Measurements from ENCODE around the gene STAT3. TPM values are rescaled to one million over a fixed set of nuclear protein-coding genes. Genes with fewer than 3 reads are reported as not detected.

STAT3 gene
- total RNA-seq, 2 experiments from 2014 or later: 114 to 121 TPM

DNA sequence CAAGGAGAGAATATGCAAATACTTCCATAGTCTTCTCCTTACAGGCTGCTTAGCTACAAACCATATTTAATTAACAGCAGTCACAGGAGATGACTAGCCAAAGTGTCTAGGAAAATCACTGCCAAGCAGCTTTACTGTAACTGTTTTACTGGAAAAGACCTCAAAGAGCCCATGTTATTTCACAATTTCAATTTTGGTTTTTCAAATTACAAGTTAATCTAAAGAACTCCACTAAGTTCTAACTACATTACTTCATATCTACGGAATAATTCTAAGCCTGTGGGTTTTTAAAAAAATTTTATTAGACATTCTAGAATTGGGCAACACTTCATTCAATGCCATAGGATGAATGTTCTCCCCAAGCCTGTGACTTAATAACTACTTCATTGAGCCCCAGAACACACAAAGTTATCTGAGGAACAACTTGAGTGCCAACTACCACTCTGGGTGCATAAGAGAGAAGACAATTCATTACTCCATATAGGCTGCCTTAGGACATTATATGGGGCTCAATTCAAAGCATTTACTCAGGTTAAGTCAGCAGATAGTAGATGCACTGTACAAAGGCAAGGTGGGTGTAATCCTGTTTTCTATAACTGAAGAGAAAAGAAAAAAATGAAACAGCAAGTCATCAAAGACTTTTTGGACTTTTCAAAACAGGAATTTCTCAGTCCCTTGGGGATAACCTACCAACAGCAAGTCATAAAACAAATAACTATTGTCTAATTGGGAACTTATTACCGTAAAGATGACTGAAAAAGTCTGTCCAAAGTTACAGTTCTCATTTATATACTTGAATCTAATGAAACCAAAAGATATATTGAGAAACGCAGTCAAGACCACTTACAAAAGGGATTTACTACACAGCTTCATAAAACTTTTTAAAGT lies 33.0 kb downstream of the STAT3 start:
- Mint-ChIP-seq H3K9me3 (no peaks in the 10 kb centered on the region), H3K36me3 (ENCODE audit: low read depth) (peaks cover 10% of the 10 kb centered on the region), H3K27me3 (no peaks in the 10 kb centered on the region), H3K4me1 (peaks cover 39% of the 10 kb centered on the region), H3K4me3 (no peak overlapping the region), H3K27ac (no peak overlapping the region)
- ChIA-PET POLR2A (interaction anchor here (1.1 kb wide), 1 partner anchor 13 kb away, joined by 3 read pairs; no protein-coding TSS in a partner anchor), CTCF (no interaction called here)
- DNase-seq: no peak

- peaks cover 44% of the 10 kb centered on the region for H3K4me1 Mint-ChIP-seq
- no peak overlapping the region for H3K4me3 Mint-ChIP-seq
- no peak overlapping the region for H3K27ac Mint-ChIP-seq
- DNase-seq: no peak
- H3K27me3 Mint-ChIP-seq: no peaks in the 10 kb centered on the region
- peaks cover 50% of the 10 kb centered on the region for H3K36me3 Mint-ChIP-seq (ENCODE audit: low read depth)
- H3K9me3 Mint-ChIP-seq: no peaks in the 10 kb centered on the region
- ChIA-PET POLR2A (interaction anchor here (0.6 kb wide), 1 partner anchor 167 kb away, joined by 3 read pairs; no protein-coding TSS in a partner anchor), CTCF (interaction anchor here (0.6 to 1.4 kb wide), 3 partner anchors 9 to 27 kb away, joined by 3 read pairs; no protein-coding TSS in a partner anchor)
Measured at GRCh38 chr17:42348104-42348503, 40.1 kb downstream of the STAT3 start.

DNA sequence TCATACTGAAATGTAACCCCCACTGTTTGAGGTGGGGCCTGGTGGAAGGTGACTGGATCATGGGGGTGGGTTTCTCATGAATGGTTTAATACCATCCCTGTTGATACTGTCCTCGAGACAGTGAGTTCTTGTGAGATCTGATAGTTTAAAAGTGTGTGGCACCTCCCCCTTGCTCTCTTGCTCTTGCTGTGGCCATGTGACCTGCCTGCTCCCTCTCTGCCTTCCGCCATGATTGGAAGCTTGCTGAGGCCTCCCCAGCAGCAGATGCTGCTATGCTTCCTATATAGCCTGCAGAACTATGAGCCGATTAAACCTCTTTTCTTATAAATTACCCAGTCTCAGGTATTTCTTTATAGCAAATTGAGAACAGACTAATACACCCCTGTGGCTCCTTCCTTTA lies 40.6 kb downstream of the STAT3 start:
- Mint-ChIP-seq H3K9me3 (no peaks in the 10 kb centered on the region), H3K4me1 (peaks cover 48% of the 10 kb centered on the region), H3K27me3 (no peaks in the 10 kb centered on the region), H3K36me3 (ENCODE audit: low read depth) (peaks cover 53% of the 10 kb centered on the region), H3K27ac (no peak overlapping the region), H3K4me3 (no peak overlapping the region)
- DNase-seq: no peak
- CTCF ChIA-PET: interaction anchor here (1.1 to 1.4 kb wide), 2 partner anchors 9 to 22 kb away, joined by 3 read pairs; no protein-coding TSS in a partner anchor
- POLR2A ChIA-PET: interaction anchor here (0.6 kb wide), 1 partner anchor 167 kb away, joined by 3 read pairs; no protein-coding TSS in a partner anchor

- no peak for DNase-seq
- H3K27me3 Mint-ChIP-seq: no peaks in the 10 kb centered on the region
- POLR2A ChIA-PET: no interaction called here
- H3K27ac Mint-ChIP-seq: no peak overlapping the region
- H3K9me3 Mint-ChIP-seq: no peaks in the 10 kb centered on the region
- no peak overlapping the region for H3K4me3 Mint-ChIP-seq
- peaks cover 55% of the 10 kb centered on the region for H3K36me3 Mint-ChIP-seq (ENCODE audit: low read depth)
- CTCF ChIA-PET: interaction anchor here (1.4 kb wide), 1 partner anchor 8 kb away, joined by 3 read pairs; no protein-coding TSS in a partner anchor
- H3K4me1 Mint-ChIP-seq: peaks cover 48% of the 10 kb centered on the region
Measured at GRCh38 chr17:42347198-42347597, 41.0 kb downstream of the STAT3 start.

GRCh38 chr17:42346481-42346880 lies 41.8 kb downstream of the STAT3 start:
- no peak overlapping the region for H3K4me3 Mint-ChIP-seq
- DNase-seq: no peak
- no peak overlapping the region for H3K27ac Mint-ChIP-seq
- H3K27me3 Mint-ChIP-seq: no peaks in the 10 kb centered on the region
- H3K4me1 Mint-ChIP-seq: peaks cover 54% of the 10 kb centered on the region
- peaks cover 60% of the 10 kb centered on the region for H3K36me3 Mint-ChIP-seq (ENCODE audit: low read depth)
- H3K9me3 Mint-ChIP-seq: no peaks in the 10 kb centered on the region
- ChIA-PET CTCF (no interaction called here), POLR2A (no interaction called here)

DNA sequence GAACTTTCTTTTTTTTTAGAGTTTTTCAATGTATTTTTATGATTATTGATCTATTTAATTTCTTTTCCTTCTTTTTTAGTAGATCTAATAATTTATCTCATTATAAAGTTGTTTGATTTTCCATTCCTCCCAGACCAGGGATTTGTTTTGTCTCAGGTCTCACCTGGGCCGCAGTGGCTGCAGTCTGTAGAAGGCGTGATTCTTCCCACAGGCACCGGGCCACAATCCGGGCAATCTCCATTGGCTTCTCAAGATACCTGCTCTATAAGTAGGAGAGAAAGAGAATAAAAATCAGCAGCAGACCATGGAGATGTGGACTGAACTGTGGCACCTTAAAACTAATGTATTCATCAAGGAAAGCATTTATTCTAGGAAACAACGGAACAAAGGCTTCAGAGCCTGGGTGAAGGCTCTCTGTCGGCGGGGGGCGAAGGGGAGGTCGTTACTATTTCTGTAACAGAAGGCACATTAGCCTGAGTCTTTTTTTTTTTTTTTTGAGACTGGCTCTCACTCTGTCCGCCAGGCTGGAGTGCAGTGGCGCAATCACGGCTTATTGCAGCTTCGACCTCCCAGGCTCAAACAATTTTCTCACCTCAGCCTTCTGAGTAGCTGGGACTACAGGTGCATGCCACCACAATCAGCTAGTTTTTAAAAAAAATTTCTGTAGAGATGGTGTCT lies 42.7 kb downstream of the STAT3 start:
- Mint-ChIP-seq H3K9me3 (no peaks in the 10 kb centered on the region), H3K4me3 (no peak overlapping the region), H3K27me3 (no peaks in the 10 kb centered on the region), H3K4me1 (peaks cover 61% of the 10 kb centered on the region), H3K36me3 (ENCODE audit: low read depth) (peaks cover 70% of the 10 kb centered on the region), H3K27ac (no peak overlapping the region)
- DNase-seq: no peak
- CTCF ChIA-PET: interaction anchor here (0.6 to 1.1 kb wide), 3 partner anchors 13 to 31 kb away, joined by 3 to 5 read pairs (median 4); no protein-coding TSS in a partner anchor
- POLR2A ChIA-PET: no interaction called here

- H3K4me1 Mint-ChIP-seq: peaks cover 63% of the 10 kb centered on the region
- no peaks in the 10 kb centered on the region for H3K27me3 Mint-ChIP-seq
- H3K27ac Mint-ChIP-seq: peak overlapping the region; percentile 78
- DNase-seq: peak; percentile 51
- peak overlapping the region; percentile 12 for H3K4me3 Mint-ChIP-seq
- H3K9me3 Mint-ChIP-seq: no peaks in the 10 kb centered on the region
- H3K36me3 Mint-ChIP-seq (ENCODE audit: low read depth): peaks cover 73% of the 10 kb centered on the region
- ChIA-PET CTCF (interaction anchor here (0.7 to 2.9 kb wide), 8 partner anchors 16 to 175 kb away, joined by 3 to 8 read pairs (median 4); partner anchors contain the start of gene STAT3), POLR2A (interaction anchor here (0.6 to 0.9 kb wide), 4 partner anchors 12 to 230 kb away, joined by 3 to 5 read pairs (median 3); partner anchors contain the start of genes DHX58 and STAT3)
Measured at GRCh38 chr17:42342242-42343008, 45.8 kb downstream of the STAT3 start.

DNA sequence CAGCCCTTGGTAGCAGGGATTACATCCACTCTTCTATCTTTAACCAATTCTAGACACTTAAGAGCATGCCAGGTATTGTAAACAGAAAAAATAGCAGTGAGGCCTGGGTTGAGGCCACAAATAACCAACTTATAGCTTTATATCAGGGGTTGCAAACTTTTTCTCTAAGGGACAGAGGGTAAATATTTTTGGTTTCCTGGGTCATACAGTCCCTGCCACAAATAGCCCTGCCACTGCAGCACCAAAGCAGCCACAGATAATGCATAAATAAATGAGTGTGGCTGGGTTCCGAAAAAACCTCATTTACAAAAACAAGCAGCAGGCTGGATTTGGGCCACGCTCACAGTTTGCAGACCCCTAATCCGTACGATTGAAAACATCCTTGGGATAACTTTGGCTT lies 46.7 kb downstream of the STAT3 start:
- no peaks in the 10 kb centered on the region for H3K27me3 Mint-ChIP-seq
- CTCF ChIA-PET: interaction anchor here (1.0 to 2.9 kb wide), 9 partner anchors 13 to 120 kb away, joined by 4 to 10 read pairs (median 8); partner anchors contain the start of gene STAT3
- peaks cover 73% of the 10 kb centered on the region for H3K36me3 Mint-ChIP-seq (ENCODE audit: low read depth)
- H3K4me3 Mint-ChIP-seq: no peak overlapping the region
- H3K9me3 Mint-ChIP-seq: no peaks in the 10 kb centered on the region
- H3K27ac Mint-ChIP-seq: peak overlapping the region; percentile 78
- peaks cover 67% of the 10 kb centered on the region for H3K4me1 Mint-ChIP-seq
- POLR2A ChIA-PET: interaction anchor here (0.6 to 1.8 kb wide), 2 partner anchors 47 to 82 kb away, joined by 5 to 9 read pairs; partner anchors contain the start of genes CAVIN1 and STAT3
- DNase-seq: no peak

GRCh38 chr17:42340691-42341127 lies 47.5 kb downstream of the STAT3 start:
- POLR2A ChIA-PET: interaction anchor here (0.6 to 1.8 kb wide), 2 partner anchors 33 to 48 kb away, joined by 3 to 9 read pairs; partner anchors contain the start of gene STAT3
- CTCF ChIA-PET: interaction anchor here (1.0 to 2.9 kb wide), 12 partner anchors 10 to 119 kb away, joined by 3 to 10 read pairs (median 4); no protein-coding TSS in a partner anchor
- no peak overlapping the region for H3K4me3 Mint-ChIP-seq
- peak overlapping the region; percentile 78 for H3K27ac Mint-ChIP-seq
- H3K27me3 Mint-ChIP-seq: no peaks in the 10 kb centered on the region
- peak; percentile 35 for DNase-seq
- no peaks in the 10 kb centered on the region for H3K9me3 Mint-ChIP-seq
- peaks cover 68% of the 10 kb centered on the region for H3K4me1 Mint-ChIP-seq
- H3K36me3 Mint-ChIP-seq (ENCODE audit: low read depth): peaks cover 69% of the 10 kb centered on the region

GRCh38 chr17:42339221-42339620 lies 49.0 kb downstream of the STAT3 start:
- no peaks in the 10 kb centered on the region for H3K27me3 Mint-ChIP-seq
- peak overlapping the region; percentile 86 for H3K27ac Mint-ChIP-seq
- H3K9me3 Mint-ChIP-seq: no peaks in the 10 kb centered on the region
- H3K4me3 Mint-ChIP-seq: peak overlapping the region; percentile 50
- CTCF ChIA-PET: interaction anchor here (0.7 to 0.9 kb wide), 2 partner anchors 9 to 180 kb away, joined by 3 read pairs; no protein-coding TSS in a partner anchor
- peaks cover 74% of the 10 kb centered on the region for H3K36me3 Mint-ChIP-seq (ENCODE audit: low read depth)
- no peak for DNase-seq
- H3K4me1 Mint-ChIP-seq: peaks cover 77% of the 10 kb centered on the region
- POLR2A ChIA-PET: no interaction called here

DNA sequence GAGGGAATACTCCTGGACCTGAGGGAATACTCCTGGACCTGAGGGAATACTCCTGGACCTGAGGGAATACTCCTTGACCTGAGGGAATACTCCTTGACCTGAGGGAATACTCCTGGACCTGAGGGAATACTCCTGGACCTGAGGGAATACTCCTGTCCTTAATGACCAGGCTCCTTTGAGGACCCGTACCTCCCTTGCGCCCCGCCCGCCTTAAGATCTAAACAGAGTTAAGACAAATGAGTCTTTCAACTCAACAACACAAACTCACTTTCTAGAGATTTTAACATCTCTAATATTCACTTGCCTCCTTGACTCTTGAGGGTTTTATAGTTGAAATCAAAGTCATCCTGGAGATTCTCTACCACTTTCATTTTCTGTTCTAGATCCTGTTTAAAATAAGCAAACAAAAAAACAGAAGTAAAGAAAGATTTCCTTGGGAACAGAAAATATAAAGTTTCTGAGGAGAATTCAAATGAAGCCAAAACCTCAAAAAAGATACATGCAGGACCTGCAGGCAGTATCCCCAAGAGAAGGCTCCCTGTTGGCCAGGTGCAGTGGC lies 49.7 kb downstream of the STAT3 start:
- peak overlapping the region; percentile 59 for H3K4me3 Mint-ChIP-seq
- H3K9me3 Mint-ChIP-seq: no peaks in the 10 kb centered on the region
- POLR2A ChIA-PET: no interaction called here
- no peaks in the 10 kb centered on the region for H3K27me3 Mint-ChIP-seq
- peaks cover 73% of the 10 kb centered on the region for H3K36me3 Mint-ChIP-seq (ENCODE audit: low read depth)
- H3K27ac Mint-ChIP-seq: peak overlapping the region; percentile 80
- DNase-seq: no peak
- peaks cover 77% of the 10 kb centered on the region for H3K4me1 Mint-ChIP-seq
- CTCF ChIA-PET: interaction anchor here (0.9 kb wide), 1 partner anchor 10 kb away, joined by 3 read pairs; no protein-coding TSS in a partner anchor
